HG02943 (cell line): Measurements from ENCODE around the gene RANBP17.

Experiments used
- ATAC-seq: cut with Tn5 transposase; IDR thresholded peaks from one replicate; pipeline ENCODE4 v1.9.1; 2021; ENCODE audit warnings: mild to moderate bottlenecking, low read depth, moderate library complexity; ENCODE audit not compliant: unreplicated experiment

Gene RANBP17

DNA sequence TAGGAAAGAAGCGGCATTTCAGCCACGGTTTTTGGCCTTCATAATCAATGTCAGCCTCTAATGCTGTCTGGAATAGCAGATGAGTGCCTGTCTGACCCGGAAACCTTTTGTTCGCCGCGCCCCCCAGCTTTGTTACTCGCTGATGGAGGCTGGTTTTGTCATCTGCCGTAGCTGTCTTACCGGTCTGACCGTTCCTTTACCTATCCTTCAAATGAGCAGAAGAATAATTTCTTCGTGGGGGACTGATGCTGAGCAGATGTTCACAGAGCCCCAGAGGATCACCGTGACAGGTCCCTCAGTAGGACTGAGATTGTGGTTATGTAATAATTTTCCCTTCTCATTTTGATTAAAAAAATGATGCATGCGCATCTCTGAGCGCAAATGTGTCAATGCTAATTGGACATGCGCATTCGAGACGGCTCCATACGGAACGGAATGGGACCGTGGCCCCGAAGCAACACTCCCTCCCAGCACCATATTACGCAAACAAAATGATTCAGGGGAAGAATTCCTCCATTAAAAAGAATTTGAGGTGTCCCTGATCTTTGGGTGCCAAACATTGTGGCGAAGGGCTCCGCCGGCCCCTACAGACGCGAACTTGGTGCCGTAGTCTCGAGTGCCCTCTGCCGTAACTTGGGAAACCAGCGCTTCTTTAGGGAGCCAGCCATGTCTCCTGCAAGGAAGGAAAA is 474.8 kb downstream of the RANBP17 start:
- ATAC-seq = no peak

GRCh38 chr5:171337210-171337569 is 475.4 kb downstream of the RANBP17 start:
- ATAC-seq = no peak

GRCh38 chr5:171340042-171340441 is 478.2 kb downstream of the RANBP17 start:
- no peak for ATAC-seq

GRCh38 chr5:171340491-171340890 is 478.7 kb downstream of the RANBP17 start:
- no peak for ATAC-seq

- ATAC-seq = no peak
Observed at GRCh38 chr5:171342362-171343111, 480.7 kb downstream of the RANBP17 start.

DNA sequence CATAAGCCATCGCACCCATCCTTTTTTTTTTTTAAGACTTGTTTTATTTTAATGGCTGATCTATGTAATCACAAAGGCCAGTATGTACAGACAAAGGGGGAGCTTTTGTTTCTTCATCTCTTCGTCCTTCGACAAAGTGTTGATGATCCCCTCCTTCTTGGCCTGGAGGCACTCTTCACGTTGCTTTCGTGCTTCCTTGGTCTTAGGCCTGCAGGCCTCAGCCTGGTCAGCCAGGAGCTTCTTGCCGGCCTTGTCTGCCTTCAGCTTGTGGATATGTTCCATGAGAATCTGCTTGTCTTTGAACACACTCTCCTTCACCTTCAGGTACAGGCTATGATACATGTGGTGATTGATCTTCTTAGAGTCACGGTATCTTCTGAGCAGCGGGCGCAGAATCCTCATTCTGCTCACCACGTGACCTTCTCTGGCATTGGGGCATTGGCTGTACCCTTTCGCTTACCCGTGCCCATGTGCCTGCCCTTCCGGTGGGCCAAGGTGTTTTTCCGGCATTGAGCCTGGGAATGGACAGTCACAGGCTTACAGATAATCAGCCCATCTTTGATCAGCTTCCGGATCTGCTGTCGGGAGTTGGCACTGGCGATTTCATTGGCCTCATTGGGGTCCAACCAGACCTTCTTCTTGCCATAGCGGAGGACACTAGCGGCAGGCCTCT is 483.3 kb downstream of the RANBP17 start:
- no peak for ATAC-seq
